ENCODE data around the gene GMDS.
A peak's percentile ranks its signal among the peaks of the same experiment; 100 is the strongest.

Gene GMDS

GRCh38 chr6:2132416-2132815 lies 113.0 kb downstream of the GMDS start:
- H3K27ac ChIP-seq (ENCODE audit: low read length), result no peak overlapping the region
- H3K4me1 ChIP-seq (ENCODE audit: low read length), result no peaks in the 10 kb centered on the region
- no peaks in the 10 kb centered on the region for H3K36me3 ChIP-seq (replicated peaks; ENCODE audit: low read depth, low read length)
- H4K20me1 ChIP-seq (ENCODE audit: insufficient read depth, low read length), result no peaks in the 10 kb centered on the region
- no peak overlapping the region for H2AFZ ChIP-seq (ENCODE audit: low read depth, low read length)
- no peaks in the 10 kb centered on the region for H3K9me3 ChIP-seq (ENCODE audit: insufficient read depth, low read length)
- H3K27me3 ChIP-seq (ENCODE audit: low read depth, low read length), result no peaks in the 10 kb centered on the region
- TF ChIP-seq, protein P1, sequence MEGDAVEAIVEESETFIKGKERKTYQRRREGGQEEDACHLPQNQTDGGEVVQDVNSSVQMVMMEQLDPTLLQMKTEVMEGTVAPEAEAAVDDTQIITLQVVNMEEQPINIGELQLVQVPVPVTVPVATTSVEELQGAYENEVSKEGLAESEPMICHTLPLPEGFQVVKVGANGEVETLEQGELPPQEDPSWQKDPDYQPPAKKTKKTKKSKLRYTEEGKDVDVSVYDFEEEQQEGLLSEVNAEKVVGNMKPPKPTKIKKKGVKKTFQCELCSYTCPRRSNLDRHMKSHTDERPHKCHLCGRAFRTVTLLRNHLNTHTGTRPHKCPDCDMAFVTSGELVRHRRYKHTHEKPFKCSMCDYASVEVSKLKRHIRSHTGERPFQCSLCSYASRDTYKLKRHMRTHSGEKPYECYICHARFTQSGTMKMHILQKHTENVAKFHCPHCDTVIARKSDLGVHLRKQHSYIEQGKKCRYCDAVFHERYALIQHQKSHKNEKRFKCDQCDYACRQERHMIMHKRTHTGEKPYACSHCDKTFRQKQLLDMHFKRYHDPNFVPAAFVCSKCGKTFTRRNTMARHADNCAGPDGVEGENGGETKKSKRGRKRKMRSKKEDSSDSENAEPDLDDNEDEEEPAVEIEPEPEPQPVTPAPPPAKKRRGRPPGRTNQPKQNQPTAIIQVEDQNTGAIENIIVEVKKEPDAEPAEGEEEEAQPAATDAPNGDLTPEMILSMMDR (IDR thresholded peaks at IDR 0.05; ENCODE audit: low read depth, low read length), result no peak
- TF ChIP-seq EZH2phosphoT487 (IDR thresholded peaks at IDR 0.05; ENCODE audit: low read depth), result no peak
- no peak overlapping the region for H3K4me2 ChIP-seq (ENCODE audit: low read length)
- no peak overlapping the region for H3K9ac ChIP-seq (ENCODE audit: low read length)
- H3K79me2 ChIP-seq (ENCODE audit: low read length), result no peaks in the 10 kb centered on the region
- H3K4me3 ChIP-seq (ENCODE audit: low read length), result no peak overlapping the region

DNA sequence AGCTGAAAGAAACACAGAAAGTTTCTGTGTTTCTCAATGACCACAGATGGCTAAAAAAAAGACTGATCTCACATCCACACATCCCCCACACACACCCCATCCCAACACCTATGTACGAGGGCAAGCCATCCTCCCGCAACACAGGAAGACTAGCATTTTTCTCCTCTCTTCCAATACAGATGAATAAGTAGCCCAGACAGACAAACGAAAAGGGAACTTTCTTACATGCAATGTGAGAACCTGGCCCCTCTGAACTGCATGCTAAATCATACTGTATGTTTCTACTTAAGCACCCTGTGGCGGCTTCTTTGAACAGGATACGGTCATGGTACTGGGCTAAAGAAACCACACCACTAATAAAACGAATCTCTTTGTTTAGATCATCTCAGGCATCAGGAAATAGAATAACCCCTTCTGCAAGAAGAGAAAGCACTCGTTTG lies 116.2 kb downstream of the GMDS start:
- TF ChIP-seq, protein P1 (IDR thresholded peaks at IDR 0.05; ENCODE audit: low read depth, low read length), result no peak
- TF ChIP-seq EZH2phosphoT487 (IDR thresholded peaks at IDR 0.05; ENCODE audit: low read depth), result no peak
- H3K27ac ChIP-seq (ENCODE audit: low read length), result no peak overlapping the region
- no peaks in the 10 kb centered on the region for H3K36me3 ChIP-seq (replicated peaks; ENCODE audit: low read depth, low read length)
- H3K4me1 ChIP-seq (ENCODE audit: low read length), result no peaks in the 10 kb centered on the region
- H3K79me2 ChIP-seq (ENCODE audit: low read length), result no peaks in the 10 kb centered on the region
- no peak overlapping the region for H3K4me2 ChIP-seq (ENCODE audit: low read length)
- no peaks in the 10 kb centered on the region for H4K20me1 ChIP-seq (ENCODE audit: insufficient read depth, low read length)
- H2AFZ ChIP-seq (ENCODE audit: low read depth, low read length), result no peak overlapping the region
- no peaks in the 10 kb centered on the region for H3K9me3 ChIP-seq (ENCODE audit: insufficient read depth, low read length)
- no peak overlapping the region for H3K9ac ChIP-seq (ENCODE audit: low read length)
- H3K27me3 ChIP-seq (ENCODE audit: low read depth, low read length), result no peaks in the 10 kb centered on the region
- no peak overlapping the region for H3K4me3 ChIP-seq (ENCODE audit: low read length)

DNA sequence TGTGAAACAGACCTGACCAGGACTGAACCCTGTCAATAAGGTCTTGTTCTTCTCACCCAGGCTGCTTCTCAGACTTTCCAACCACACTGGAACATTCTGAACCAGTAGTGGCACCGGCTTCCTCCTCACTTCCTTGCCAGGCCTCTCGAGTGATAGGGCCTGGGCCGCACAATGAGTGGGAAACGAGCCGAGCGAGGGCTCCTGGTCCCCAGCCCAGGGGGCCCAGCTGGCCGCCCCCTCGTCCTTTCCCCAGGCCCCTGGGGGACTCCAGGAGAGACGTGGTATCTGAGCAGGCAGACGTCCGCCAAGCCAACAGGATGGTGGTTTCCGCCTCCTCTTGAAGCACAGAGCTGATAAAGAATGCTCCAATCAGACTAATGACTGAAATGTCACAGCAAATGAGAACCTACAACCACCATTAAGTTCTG lies 117.9 kb downstream of the GMDS start:
- H3K9me3 ChIP-seq (ENCODE audit: insufficient read depth, low read length), result no peaks in the 10 kb centered on the region
- H2AFZ ChIP-seq (ENCODE audit: low read depth, low read length), result no peak overlapping the region
- no peaks in the 10 kb centered on the region for H3K27me3 ChIP-seq (ENCODE audit: low read depth, low read length)
- no peaks in the 10 kb centered on the region for H4K20me1 ChIP-seq (ENCODE audit: insufficient read depth, low read length)
- no peaks in the 10 kb centered on the region for H3K79me2 ChIP-seq (ENCODE audit: low read length)
- no peaks in the 10 kb centered on the region for H3K4me1 ChIP-seq (ENCODE audit: low read length)
- H3K36me3 ChIP-seq (replicated peaks; ENCODE audit: low read depth, low read length), result no peaks in the 10 kb centered on the region
- H3K4me2 ChIP-seq (ENCODE audit: low read length), result 0 out of 2 replicates have a peak overlapping the region, but pooled peaks have one; percentile 4
- TF ChIP-seq, protein P1 (IDR thresholded peaks at IDR 0.05; ENCODE audit: low read depth, low read length), result no peak
- no peak for TF ChIP-seq EZH2phosphoT487 (IDR thresholded peaks at IDR 0.05; ENCODE audit: low read depth)
- no peak overlapping the region for H3K9ac ChIP-seq (ENCODE audit: low read length)
- no peak overlapping the region for H3K27ac ChIP-seq (ENCODE audit: low read length)
- no peak overlapping the region for H3K4me3 ChIP-seq (ENCODE audit: low read length)

DNA sequence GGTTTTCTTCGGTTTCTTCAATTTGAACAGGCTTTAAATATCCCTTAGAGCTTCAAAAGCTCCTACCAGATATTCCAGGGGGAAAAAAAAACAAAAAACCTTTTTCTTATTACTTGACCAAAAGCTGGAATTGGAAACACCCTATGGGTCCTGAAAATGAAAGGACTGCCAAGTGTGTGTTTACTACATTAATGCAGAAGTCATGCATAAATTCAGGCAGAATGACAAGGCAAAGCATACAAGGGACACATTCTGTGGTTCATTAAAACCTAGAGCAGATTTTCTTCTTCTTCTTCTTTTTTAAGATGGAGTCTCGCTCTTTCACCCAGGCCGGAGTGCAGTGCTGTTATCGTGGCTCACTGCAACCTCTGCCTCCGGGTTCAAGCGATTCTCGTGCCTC lies 119.1 kb downstream of the GMDS start:
- Histone ChIP-seq H3K4me3 (ENCODE audit: low read length) (no peak overlapping the region), H2AFZ (ENCODE audit: low read depth, low read length) (no peak overlapping the region), H3K36me3 (replicated peaks; ENCODE audit: low read depth, low read length) (no peaks in the 10 kb centered on the region), H3K4me1 (ENCODE audit: low read length) (no peaks in the 10 kb centered on the region), H3K4me2 (ENCODE audit: low read length) (no peak overlapping the region), H3K9ac (ENCODE audit: low read length) (no peak overlapping the region), H4K20me1 (ENCODE audit: insufficient read depth, low read length) (no peaks in the 10 kb centered on the region), H3K79me2 (ENCODE audit: low read length) (no peaks in the 10 kb centered on the region), H3K27me3 (ENCODE audit: low read depth, low read length) (no peaks in the 10 kb centered on the region), H3K9me3 (ENCODE audit: insufficient read depth, low read length) (no peaks in the 10 kb centered on the region), H3K27ac (ENCODE audit: low read length) (no peak overlapping the region)
- TF ChIP-seq, protein P1 (IDR thresholded peaks at IDR 0.05; ENCODE audit: low read depth, low read length), result no peak
- no peak for TF ChIP-seq EZH2phosphoT487 (IDR thresholded peaks at IDR 0.05; ENCODE audit: low read depth)

Measured in OCI-LY3 (cell line).